Measurements from ENCODE around the gene DNAJC25. TPM values are rescaled to one million over a fixed set of nuclear protein-coding genes. Genes with fewer than 3 reads are reported as not detected.

DNAJC25 gene
- total and polyA plus RNA-seq, 2 of the 13 experiments (the other 11 are each of a cell fraction or from before 2014, with no cell fraction given), result 5.7 to 10.2 TPM

DNA sequence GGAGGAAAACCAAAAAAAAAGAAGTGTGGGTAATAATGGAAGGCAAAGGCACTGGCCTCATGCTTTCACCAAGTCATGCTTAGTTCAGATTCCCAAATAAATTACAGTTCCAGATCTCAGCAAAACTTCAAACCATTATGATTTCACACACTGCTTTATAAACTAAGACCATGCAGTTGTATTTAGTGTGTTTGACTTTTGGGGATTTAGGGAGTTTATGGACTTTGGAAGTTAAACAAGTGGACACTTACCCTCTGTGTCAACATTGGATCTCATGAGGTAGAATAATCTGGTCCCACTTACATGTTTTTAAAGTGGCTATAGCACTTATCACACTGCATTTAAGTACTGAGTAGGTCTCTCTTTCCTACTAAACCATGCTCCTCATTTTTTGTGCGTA, 3.7 kb downstream of the DNAJC25 start (continued):
- TF ChIP-seq BCL6 (CRISPR knock-in tag; IDR thresholded peaks at IDR 0.05), result peak; percentile 53
- TF ChIP-seq, protein P1, sequence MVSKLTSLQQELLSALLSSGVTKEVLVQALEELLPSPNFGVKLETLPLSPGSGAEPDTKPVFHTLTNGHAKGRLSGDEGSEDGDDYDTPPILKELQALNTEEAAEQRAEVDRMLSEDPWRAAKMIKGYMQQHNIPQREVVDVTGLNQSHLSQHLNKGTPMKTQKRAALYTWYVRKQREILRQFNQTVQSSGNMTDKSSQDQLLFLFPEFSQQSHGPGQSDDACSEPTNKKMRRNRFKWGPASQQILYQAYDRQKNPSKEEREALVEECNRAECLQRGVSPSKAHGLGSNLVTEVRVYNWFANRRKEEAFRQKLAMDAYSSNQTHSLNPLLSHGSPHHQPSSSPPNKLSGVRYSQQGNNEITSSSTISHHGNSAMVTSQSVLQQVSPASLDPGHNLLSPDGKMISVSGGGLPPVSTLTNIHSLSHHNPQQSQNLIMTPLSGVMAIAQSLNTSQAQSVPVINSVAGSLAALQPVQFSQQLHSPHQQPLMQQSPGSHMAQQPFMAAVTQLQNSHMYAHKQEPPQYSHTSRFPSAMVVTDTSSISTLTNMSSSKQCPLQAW (CRISPR knock-in tag; IDR thresholded peaks at IDR 0.05), result no peak
- 0 out of 2 replicates have a peak, but pooled peaks have one; percentile 33 for TF ChIP-seq SIX1 (CRISPR knock-in tag; IDR thresholded peaks at IDR 0.05; ENCODE audit: borderline replicate concordance)
- TF ChIP-seq NRL (CRISPR knock-in tag; IDR thresholded peaks at IDR 0.05; ENCODE audit: borderline replicate concordance), result no peak
- peak; percentile 13; the same call in 1 of the 2 replicates for TF ChIP-seq NR2F6 (IDR thresholded peaks at IDR 0.05)
- TF ChIP-seq NR2F6 (CRISPR knock-in tag; IDR thresholded peaks at IDR 0.05), result peak; percentile 16; the same call in 1 of the 2 replicates
- peak; percentile 37; the same call in 1 of the 2 replicates for TF ChIP-seq TARDBP (CRISPR knock-in tag; IDR thresholded peaks at IDR 0.05)
- no peak for TF ChIP-seq MAFG (CRISPR knock-in tag; IDR thresholded peaks at IDR 0.05)
- TF ChIP-seq ZNF598 (CRISPR knock-in tag; IDR thresholded peaks at IDR 0.05; ENCODE audit: borderline replicate concordance), result no peak
- peak; percentile 99 for TF ChIP-seq MZF1 (CRISPR knock-in tag; IDR thresholded peaks at IDR 0.05; ENCODE audit: borderline replicate concordance)
- peak; percentile 95 for TF ChIP-seq LCORL (IDR thresholded peaks at IDR 0.05)
- TF ChIP-seq LCORL (CRISPR knock-in tag; IDR thresholded peaks at IDR 0.05), result peak; percentile 75; the same call in 1 of the 2 replicates
- TF ChIP-seq GATAD2A (CRISPR knock-in tag; IDR thresholded peaks at IDR 0.05), result peak; percentile 84
- peak; percentile 47; the same call in 1 of the 2 replicates for TF ChIP-seq ZFP90 (CRISPR knock-in tag; IDR thresholded peaks at IDR 0.05; ENCODE audit: borderline replicate concordance)
- no peak for TF ChIP-seq ZEB1 (IDR thresholded peaks at IDR 0.05; ENCODE audit: insufficient replicate concordance, low read depth)
- TF ChIP-seq, protein P2, sequence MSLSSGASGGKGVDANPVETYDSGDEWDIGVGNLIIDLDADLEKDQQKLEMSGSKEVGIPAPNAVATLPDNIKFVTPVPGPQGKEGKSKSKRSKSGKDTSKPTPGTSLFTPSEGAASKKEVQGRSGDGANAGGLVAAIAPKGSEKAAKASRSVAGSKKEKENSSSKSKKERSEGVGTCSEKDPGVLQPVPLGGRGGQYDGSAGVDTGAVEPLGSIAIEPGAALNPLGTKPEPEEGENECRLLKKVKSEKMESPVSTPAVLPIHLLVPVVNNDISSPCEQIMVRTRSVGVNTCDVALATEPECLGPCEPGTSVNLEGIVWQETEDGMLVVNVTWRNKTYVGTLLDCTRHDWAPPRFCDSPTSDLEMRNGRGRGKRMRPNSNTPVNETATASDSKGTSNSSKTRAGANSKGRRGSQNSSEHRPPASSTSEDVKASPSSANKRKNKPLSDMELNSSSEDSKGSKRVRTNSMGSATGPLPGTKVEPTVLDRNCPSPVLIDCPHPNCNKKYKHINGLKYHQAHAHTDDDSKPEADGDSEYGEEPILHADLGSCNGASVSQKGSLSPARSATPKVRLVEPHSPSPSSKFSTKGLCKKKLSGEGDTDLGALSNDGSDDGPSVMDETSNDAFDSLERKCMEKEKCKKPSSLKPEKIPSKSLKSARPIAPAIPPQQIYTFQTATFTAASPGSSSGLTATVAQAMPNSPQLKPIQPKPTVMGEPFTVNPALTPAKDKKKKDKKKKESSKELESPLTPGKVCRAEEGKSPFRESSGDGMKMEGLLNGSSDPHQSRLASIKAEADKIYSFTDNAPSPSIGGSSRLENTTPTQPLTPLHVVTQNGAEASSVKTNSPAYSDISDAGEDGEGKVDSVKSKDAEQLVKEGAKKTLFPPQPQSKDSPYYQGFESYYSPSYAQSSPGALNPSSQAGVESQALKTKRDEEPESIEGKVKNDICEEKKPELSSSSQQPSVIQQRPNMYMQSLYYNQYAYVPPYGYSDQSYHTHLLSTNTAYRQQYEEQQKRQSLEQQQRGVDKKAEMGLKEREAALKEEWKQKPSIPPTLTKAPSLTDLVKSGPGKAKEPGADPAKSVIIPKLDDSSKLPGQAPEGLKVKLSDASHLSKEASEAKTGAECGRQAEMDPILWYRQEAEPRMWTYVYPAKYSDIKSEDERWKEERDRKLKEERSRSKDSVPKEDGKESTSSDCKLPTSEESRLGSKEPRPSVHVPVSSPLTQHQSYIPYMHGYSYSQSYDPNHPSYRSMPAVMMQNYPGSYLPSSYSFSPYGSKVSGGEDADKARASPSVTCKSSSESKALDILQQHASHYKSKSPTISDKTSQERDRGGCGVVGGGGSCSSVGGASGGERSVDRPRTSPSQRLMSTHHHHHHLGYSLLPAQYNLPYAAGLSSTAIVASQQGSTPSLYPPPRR (CRISPR knock-in tag; IDR thresholded peaks at IDR 0.05; ENCODE audit: borderline replicate concordance), result peak; percentile 71; the same call in 1 of the 2 replicates
- TF ChIP-seq NCOA2 (CRISPR knock-in tag; IDR thresholded peaks at IDR 0.05), result peak; percentile 58
- TF ChIP-seq, protein P3, sequence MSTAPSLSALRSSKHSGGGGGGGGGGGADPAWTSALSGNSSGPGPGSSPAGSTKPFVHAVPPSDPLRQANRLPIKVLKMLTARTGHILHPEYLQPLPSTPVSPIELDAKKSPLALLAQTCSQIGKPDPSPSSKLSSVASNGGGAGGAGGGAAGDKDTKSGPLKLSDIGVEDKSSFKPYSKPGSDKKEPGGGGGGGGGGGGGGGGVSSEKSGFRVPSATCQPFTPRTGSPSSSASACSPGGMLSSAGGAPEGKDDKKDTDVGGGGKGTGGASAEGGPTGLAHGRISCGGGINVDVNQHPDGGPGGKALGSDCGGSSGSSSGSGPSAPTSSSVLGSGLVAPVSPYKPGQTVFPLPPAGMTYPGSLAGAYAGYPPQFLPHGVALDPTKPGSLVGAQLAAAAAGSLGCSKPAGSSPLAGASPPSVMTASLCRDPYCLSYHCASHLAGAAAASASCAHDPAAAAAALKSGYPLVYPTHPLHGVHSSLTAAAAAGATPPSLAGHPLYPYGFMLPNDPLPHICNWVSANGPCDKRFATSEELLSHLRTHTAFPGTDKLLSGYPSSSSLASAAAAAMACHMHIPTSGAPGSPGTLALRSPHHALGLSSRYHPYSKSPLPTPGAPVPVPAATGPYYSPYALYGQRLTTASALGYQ (CRISPR knock-in tag; IDR thresholded peaks at IDR 0.05), result 0 out of 2 replicates have a peak, but pooled peaks have one; percentile 32
- TF ChIP-seq, protein P4, sequence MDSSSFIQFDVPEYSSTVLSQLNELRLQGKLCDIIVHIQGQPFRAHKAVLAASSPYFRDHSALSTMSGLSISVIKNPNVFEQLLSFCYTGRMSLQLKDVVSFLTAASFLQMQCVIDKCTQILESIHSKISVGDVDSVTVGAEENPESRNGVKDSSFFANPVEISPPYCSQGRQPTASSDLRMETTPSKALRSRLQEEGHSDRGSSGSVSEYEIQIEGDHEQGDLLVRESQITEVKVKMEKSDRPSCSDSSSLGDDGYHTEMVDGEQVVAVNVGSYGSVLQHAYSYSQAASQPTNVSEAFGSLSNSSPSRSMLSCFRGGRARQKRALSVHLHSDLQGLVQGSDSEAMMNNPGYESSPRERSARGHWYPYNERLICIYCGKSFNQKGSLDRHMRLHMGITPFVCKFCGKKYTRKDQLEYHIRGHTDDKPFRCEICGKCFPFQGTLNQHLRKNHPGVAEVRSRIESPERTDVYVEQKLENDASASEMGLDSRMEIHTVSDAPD (CRISPR knock-in tag; IDR thresholded peaks at IDR 0.05), result no peak
- TF ChIP-seq ZNF614 (CRISPR knock-in tag; IDR thresholded peaks at IDR 0.05; ENCODE audit: borderline replicate concordance), result 0 out of 2 replicates have a peak, but pooled peaks have one; percentile 19
- peak; percentile 73 for TF ChIP-seq HNF4G (IDR thresholded peaks at IDR 0.05; ENCODE audit: borderline replicate concordance, low read depth, low read length)
- TF ChIP-seq HNF4G (CRISPR knock-in tag; IDR thresholded peaks at IDR 0.05; ENCODE audit: borderline replicate concordance, low read depth), result no peak; the same call in 1 of the 2 replicates

All from HepG2 (cell line).